Esophagus squamous epithelium (tissue), 4 donors: ENCODE data around the gene PLEKHA8.

ENCODE experiments used
- CTCF ChIP-seq, 6 experiments: fragments of 450-650 bp in 4 of 6; fragments of 200-600 bp in 2 of 6; sonication (generic) in 2 of 6; IDR thresholded peaks; one replicate each; pipeline ENCODE4 v1.5.1; 2016 to 2019; ENCODE audit warnings: antibody characterized with exemption in 6 of 6, mild to moderate bottlenecking in 4 of 6, moderate library complexity in 4 of 6
- POLR2A ChIP-seq, 4 donors: fragments of 450-650 bp; IDR thresholded peaks; one replicate each; pipeline ENCODE4 v1.6.1; 2017; ENCODE audit warnings: antibody characterized with exemption in 4 of 4, mild to moderate bottlenecking in 4 of 4, moderate library complexity in 3 of 4

- TF ChIP-seq CTCF (IDR thresholded peaks at IDR 0.05) (no peak), POLR2A (IDR thresholded peaks at IDR 0.05) (no peak)
Observed at GRCh38 chr7:30080818-30081217, 52.6 kb downstream of the PLEKHA8 start.
